IPS DF 19.7 (cell line): ENCODE data around the gene MAS1.
"Not testable (repeated sequence)": the region's sequence is repeated elsewhere in the genome, so short reads cannot be mapped to it uniquely, and the experiment has no call there.

Experiments used
- DNase-seq: peaks from one replicate; pipeline ENCODE4 v3.0.0-alpha.2; 2013; ENCODE audit warnings: low read depth, low spot score

The MAS1 gene

GRCh38 chr6:159916237-159916636 is 25.4 kb downstream of the MAS1 start:
- no peak for DNase-seq

- no peak for DNase-seq
Measured at GRCh38 chr6:159916752-159917151, 26.0 kb downstream of the MAS1 start.

- no peak for DNase-seq
Measured at GRCh38 chr6:159919011-159919511, 28.3 kb downstream of the MAS1 start.

GRCh38 chr6:159919800-159920199 is 29.0 kb downstream of the MAS1 start:
- no peak for DNase-seq

- not testable (repeated sequence) for DNase-seq
Measured at GRCh38 chr6:159924150-159924549, 33.4 kb downstream of the MAS1 start.

- DNase-seq, result no peak
Measured at GRCh38 chr6:159926542-159927203, 35.9 kb downstream of the MAS1 start.

GRCh38 chr6:159929819-159930218 is 39.0 kb downstream of the MAS1 start:
- no peak for DNase-seq

- no peak for DNase-seq
Measured at GRCh38 chr6:159931112-159931511, 40.3 kb downstream of the MAS1 start.

GRCh38 chr6:159931846-159932245 is 41.1 kb downstream of the MAS1 start:
- no peak for DNase-seq

GRCh38 chr6:159933077-159933476 is 42.3 kb downstream of the MAS1 start:
- DNase-seq, result no peak

GRCh38 chr6:159934181-159934580 is 43.4 kb downstream of the MAS1 start:
- no peak for DNase-seq

- DNase-seq, result no peak
Measured at GRCh38 chr6:159935065-159935464, 44.3 kb downstream of the MAS1 start.

- DNase-seq, result no peak
Measured at GRCh38 chr6:159935633-159936032, 44.8 kb downstream of the MAS1 start.

GRCh38 chr6:159939591-159940016 is 48.8 kb downstream of the MAS1 start:
- no peak for DNase-seq
